Stimulated activated naive CD8-positive, alpha-beta T cell treated with anti-CD3 and anti-CD28 coated beads, Interleukin-15, Interleukin-2, amounts not matched to agents 100 U/mL and 50 U/mL, for 24 hours (primary cell): ENCODE results near the gene MCF2L.
A peak's percentile ranks its signal among the peaks of the same experiment; 100 is the strongest.
"Not testable (repeated sequence)": the region's sequence is repeated elsewhere in the genome, so short reads cannot be mapped to it uniquely, and the experiment has no call there.

ENCODE experiments used
- ATAC-seq: fragments of 150-1000 bp; cut with Tn5 transposase; one replicate; pipeline ENCODE4 v1.10.0; 2021
- DNase-seq: peaks from one replicate; pipeline ENCODE4 v3.0.0; 2021

The MCF2L gene

DNA sequence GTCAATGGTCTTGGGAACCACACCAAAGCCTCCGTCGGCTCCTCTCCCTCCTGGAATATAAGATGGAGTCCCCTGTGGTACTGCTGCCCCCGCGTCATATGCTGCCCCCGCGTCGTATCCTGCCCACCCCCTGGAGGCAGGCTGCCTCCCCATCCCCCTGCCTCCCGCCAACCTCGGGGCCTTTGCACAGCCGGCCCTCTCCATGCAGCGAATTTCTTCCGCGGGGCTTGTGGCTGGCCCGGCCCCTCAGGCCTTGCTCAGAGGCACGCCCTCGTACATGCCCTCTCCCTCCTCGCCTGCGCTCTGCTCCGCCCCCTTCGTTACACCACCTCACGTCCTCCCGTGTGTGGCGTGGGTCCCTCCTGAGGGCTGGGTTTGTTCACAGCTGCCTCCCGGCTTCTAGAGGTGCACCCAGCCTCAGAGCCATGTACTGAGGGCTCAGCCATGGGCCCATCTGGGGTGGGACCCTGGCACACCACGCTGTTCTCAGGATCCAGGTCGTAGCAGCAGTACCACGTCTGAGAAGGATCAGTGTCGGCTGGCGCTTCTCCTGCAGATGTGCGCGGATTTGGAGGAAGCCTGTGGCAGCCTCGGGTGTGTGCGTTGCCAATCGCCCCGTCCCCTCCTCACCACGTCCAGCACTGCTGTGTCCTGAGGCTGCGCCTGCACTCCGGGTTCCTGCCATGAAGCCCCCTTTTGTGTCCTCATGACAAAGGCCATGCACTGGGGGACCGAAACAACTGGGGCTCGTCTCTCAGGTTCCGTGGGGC is 47.7 kb downstream of the MCF2L start:
- ATAC-seq (no peak), DNase-seq (no peak)

DNA sequence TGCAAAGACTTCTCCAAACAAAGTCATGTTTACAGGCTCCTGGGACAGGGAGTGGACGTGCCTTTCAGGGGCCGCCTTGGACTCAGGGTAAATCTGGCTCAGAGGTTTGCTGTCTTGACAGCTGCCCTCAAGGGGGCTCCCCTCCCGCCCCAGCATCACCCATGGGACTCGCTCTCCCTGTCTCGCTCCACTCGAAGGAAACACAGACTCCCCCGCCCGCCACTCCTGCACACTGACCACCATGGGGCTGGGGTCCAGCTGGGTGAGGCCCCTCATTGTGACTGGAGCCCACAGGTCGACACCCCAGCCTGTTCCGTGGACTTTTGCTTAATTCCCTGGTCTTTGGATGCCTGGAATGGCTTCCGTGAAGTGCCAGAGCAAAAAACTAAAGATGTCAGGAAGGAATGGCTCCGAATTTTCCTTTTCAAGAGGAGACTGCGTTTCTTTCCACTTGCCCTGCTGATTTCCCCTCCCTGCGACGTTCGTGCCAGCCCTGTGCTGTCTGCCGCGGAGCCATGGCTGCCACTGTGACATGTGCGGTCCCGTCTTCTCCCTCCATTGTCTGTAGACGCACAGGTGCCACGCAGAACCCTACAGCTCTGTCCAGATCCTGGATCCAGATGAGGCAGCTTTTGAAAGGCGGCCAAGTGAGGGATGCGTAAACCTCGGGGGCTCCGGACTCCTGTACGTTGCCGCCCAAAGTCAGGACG is 48.6 kb downstream of the MCF2L start:
- DNase-seq (no peak), ATAC-seq (no peak)

DNA sequence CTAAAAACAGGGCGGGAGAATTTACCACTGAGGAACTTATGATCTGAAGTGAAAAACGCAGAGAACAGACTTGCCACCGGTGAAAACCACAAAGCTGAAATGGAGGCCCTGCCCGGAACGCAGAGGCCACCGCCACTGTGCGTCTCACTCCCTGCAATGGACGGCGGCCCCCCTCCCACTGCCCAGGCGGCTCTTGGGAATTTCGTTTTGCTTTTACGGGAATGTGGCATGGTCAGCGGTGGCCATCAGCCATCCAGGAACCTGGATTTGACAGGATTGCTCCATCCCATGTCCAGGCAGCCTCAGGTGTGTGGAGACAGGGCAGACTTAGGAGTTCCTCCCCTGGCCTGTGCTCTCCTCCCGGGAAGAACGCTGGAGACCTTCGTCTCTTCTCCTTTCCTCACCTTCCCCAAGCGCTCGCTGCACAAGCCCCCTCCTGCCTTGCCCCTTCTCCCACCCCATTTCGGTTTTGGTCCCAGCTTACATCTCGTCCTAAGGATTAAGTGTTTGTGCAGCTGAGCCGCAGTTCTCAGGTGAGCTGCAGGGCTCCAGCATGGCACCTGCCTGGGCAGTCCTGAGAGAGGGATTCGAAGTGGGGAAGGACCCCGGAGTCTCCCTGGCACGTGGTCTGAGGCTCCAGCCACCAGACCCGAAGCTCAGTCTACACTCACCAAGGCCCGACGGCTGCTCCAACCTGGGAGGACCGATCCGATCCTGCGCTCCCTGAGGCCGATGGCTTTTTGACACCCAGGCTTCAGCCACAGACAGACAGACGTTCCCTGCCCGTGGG is 49.9 kb downstream of the MCF2L start:
- no peak for ATAC-seq
- no peak for DNase-seq

- ATAC-seq (no peak), DNase-seq (no peak)
These were observed 51.5 kb downstream of the MCF2L start for GRCh38 chr13:113020323-113021080.

DNA sequence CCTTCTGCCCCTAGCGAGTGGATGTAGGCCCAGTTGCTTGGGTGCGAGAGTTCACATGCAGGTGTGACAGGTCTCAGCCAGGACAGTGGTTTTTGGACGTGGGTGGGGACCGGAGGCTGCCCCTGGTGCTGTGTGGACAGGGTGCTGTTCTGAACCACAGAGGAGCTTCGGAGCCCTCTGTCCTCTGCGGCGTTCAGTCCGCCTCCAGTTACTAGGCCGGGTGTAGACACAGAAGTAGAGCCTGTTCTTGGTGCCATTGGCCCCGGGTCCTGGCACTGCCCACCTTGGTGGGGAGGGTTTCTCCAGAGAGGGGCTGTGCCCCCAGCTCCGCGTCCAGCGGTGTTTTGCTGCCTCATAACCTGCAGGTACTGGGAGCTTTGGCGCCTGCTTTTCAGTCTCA is 52.4 kb downstream of the MCF2L start:
- DNase-seq (no peak), ATAC-seq (no peak)

GRCh38 chr13:113021811-113022210 is 52.8 kb downstream of the MCF2L start:
- DNase-seq (no peak), ATAC-seq (no peak)

- ATAC-seq (no peak), DNase-seq (no peak)
These were observed 53.4 kb downstream of the MCF2L start for GRCh38 chr13:113022391-113022744.

GRCh38 chr13:113022745-113023574 is 53.9 kb downstream of the MCF2L start:
- no peak for DNase-seq
- no peak for ATAC-seq

- ATAC-seq = no peak
- no peak for DNase-seq
These were observed 54.8 kb downstream of the MCF2L start for GRCh38 chr13:113023694-113024430.

DNA sequence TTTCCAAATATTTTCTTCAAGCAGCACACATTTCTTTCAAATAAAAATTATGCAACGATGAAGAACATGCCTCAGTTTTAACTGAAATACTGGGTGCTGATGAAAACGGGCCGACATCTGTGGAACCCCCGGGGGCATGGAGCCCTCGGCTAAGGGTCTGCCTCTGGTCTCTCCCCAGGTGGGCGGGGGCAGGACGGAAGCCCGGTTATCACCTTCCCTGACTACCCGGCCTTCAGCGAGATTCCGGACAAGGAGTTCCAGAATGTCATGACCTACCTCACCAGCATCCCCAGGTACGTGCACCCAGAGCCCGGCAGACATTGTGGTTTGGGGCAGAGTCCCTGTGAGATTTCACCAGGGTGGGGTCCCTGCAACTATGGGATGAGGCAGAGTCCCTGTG is 55.5 kb downstream of the MCF2L start:
- ATAC-seq = no peak
- no peak for DNase-seq

GRCh38 chr13:113026391-113026910 is 57.4 kb downstream of the MCF2L start:
- no peak for DNase-seq
- no peak for ATAC-seq

DNA sequence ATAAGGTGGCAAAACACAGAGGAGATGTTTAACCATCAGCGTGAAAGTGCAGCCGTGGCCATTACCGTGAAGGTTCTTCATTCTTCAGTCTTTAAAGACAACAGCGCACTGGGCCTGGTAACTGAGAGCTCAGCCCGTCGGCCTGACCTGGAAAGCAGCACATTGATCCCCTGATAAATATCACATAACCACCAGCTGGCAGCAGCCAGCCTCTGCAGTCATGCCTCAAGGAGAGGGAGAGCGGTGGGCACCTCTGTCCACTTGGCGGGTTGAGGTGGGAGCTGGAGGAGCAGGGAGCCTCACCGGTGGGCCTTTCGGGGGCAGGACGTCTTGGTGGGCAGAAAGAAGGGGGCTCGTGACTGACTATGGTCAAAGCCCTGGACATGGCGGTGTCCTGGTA is 58.1 kb downstream of the MCF2L start:
- ATAC-seq = no peak
- DNase-seq = no peak

DNA sequence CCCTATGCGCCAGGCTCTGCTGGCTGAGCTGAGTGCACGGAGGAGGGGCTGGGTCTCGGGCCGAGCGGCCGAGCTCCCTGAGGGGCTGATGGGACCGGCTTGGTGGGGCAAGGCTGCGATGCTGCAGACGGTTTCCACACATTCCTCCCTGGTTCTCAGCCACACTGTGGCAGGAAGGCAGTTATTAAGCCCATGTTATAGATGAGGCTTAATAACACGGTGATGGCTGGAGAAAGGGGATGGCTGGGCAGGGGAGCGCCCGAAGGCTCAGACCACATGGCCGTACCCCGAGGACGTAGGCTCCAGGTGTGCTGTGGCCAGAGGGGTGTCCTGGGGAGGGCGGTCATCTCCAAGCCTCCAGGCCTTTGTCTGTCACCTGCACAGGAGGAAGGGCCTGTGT is 58.6 kb downstream of the MCF2L start:
- ATAC-seq = no peak
- DNase-seq = no peak

DNA sequence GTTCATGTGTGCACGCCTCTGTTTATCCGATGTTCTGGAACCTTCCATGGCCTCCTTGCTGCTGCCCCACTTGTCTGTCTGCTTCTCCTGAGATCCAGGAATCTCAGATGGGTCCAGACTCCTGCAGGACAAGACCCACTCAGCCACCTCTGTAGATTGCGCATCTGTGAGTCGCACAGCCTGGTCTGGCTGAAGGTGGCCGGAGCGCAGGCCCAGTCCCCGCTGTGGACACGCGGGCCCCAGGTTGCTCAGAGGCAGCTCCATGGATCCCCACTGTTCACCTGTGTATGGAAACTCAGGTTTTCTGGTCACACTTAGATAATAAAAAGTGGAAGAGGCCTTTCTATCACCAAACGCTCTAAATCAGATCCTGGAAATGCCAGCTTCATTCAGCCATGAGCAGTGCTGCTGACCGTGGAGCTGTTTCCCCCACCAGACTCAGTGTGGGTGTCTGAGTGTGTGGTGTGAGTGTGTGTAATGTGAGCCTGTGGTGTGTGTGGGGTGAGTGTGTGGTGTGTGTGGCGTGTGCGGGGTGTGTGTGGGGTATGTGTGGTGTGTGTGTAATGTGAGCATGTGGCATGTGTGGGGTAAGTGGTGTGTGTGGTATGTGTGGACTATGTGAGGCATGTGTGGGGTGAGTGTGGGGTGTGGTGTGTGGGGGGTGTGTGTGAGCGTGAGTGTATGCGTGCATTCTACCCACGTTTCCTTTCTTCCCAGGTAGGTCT is 59.5 kb downstream of the MCF2L start:
- ATAC-seq = no peak

DNA sequence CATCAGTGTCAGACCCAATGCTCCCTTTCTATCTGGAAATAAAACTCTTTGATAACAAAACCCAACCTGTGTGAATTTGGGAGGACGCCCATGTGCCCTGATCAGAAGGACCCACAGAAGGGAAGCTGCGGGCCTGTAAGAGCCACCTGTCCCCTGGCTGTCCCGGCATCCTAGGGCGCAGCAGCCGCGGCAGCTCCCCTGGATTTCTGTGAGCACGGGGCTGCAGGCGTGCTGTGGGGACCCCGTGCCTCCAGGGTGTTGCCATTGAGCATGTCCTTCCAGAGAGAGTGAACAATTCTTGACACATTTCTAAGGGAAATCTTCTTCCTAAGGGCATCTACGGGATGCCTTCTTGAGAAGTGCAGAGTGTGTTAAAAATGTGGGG is 60.0 kb downstream of the MCF2L start:
- DNase-seq = no peak
- ATAC-seq = no peak

More for the DNA sequence above, 59.5 kb downstream of the MCF2L start:
- DNase-seq = no peak

- DNase-seq = peak; percentile 74
- ATAC-seq = peak; percentile 63
These were observed 60.7 kb downstream of the MCF2L start for GRCh38 chr13:113029487-113030258.

DNA sequence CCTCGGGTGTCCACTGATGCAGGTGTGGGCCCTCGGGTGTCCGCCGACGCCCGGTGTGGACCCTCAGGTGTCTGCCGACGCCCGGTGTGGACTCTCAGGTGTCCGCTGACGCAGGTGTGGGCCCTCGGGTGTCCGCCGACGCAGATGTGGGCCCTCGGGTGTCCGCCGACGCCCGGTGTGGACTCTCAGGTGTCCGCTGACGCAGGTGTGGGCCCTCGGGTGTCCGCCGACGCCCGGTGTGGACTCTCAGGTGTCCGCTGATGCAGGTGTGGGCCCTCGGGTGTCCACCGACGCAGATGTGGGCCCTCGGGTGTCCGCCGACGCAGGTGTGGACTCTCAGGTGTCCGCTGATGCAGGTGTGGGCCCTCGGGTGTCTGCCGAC is 61.2 kb downstream of the MCF2L start:
- not testable (repeated sequence) for ATAC-seq, DNase-seq

DNA sequence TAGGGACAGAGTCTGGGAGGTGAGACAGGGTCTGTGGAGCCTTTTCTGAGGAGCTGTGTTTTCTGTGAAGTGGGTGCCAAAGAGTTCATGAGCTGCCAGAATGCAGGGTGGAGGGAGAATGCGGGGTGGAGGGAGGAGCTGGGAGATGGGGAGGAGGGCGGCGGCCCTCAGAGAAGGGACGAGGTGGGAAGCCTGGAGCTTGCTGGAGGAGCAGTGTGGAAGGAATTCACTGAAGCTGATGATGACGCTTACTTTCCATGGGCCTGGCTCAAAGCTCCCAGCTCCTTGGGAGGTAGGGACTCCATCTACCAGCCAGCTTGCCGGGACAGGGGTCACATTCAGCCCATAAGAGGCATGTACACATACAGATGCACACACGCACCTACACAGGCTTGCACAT is 62.5 kb downstream of the MCF2L start:
- DNase-seq = no peak
- ATAC-seq = no peak

GRCh38 chr13:113032291-113032690 is 63.3 kb downstream of the MCF2L start:
- ATAC-seq (no peak), DNase-seq (no peak)
